GM18858 (cell line): ENCODE measurements around the gene KRTAP10-8.
"Not testable (repeated sequence)": the region's sequence is repeated elsewhere in the genome, so short reads cannot be mapped to it uniquely, and the experiment has no call there.

Experiments used
- ATAC-seq: cut with Tn5 transposase; IDR thresholded peaks from one replicate; pipeline ENCODE4 v1.9.1; 2021; ENCODE audit not compliant: unreplicated experiment

The KRTAP10-8 gene

GRCh38 chr21:44598061-44598460, 13.8 kb upstream of the KRTAP10-8 start:
- no peak for ATAC-seq

- ATAC-seq: no peak
Observed at GRCh38 chr21:44599264-44600029, 12.4 kb upstream of the KRTAP10-8 start.

- ATAC-seq: not testable (repeated sequence)
Observed at GRCh38 chr21:44600118-44600978, 11.5 kb upstream of the KRTAP10-8 start, which contains the start of gene KRTAP10-7. Gene KRTAP10-7, plus strand, starts transcription at chr21:44600597. Its CDS starts 25 bp downstream, at chr21:44600622.

GRCh38 chr21:44601091-44601490, 10.8 kb upstream of the KRTAP10-8 start:
- ATAC-seq: not testable (repeated sequence)

GRCh38 chr21:44601596-44602462, 10.1 kb upstream of the KRTAP10-8 start:
- ATAC-seq: no peak

- ATAC-seq: no peak
Observed at GRCh38 chr21:44602463-44602850, 9.4 kb upstream of the KRTAP10-8 start.

GRCh38 chr21:44603109-44603875, 8.6 kb upstream of the KRTAP10-8 start:
- no peak for ATAC-seq

GRCh38 chr21:44603911-44604310, 8.0 kb upstream of the KRTAP10-8 start:
- ATAC-seq: no peak

GRCh38 chr21:44606495-44606894, 5.4 kb upstream of the KRTAP10-8 start:
- ATAC-seq: no peak

- ATAC-seq: no peak
Observed at GRCh38 chr21:44609193-44609592, 2.7 kb upstream of the KRTAP10-8 start.

- not testable (repeated sequence) for ATAC-seq
Observed at GRCh38 chr21:44610157-44610843, 1.6 kb upstream of the KRTAP10-8 start.

- no peak for ATAC-seq
Observed at GRCh38 chr21:44611551-44611950, 328 bp upstream of the KRTAP10-8 start.

GRCh38 chr21:44612669-44613229, 870 bp downstream of the KRTAP10-8 start:
- no peak for ATAC-seq

GRCh38 chr21:44613386-44614155, 1.7 kb downstream of the KRTAP10-8 start:
- ATAC-seq: no peak

- ATAC-seq: no peak
Observed at GRCh38 chr21:44614161-44614631, 2.3 kb downstream of the KRTAP10-8 start.

GRCh38 chr21:44614961-44615391, 3.1 kb downstream of the KRTAP10-8 start:
- no peak for ATAC-seq

- ATAC-seq: no peak
Observed at GRCh38 chr21:44615466-44615865, 3.6 kb downstream of the KRTAP10-8 start.

GRCh38 chr21:44615911-44616590, 4.2 kb downstream of the KRTAP10-8 start:
- no peak for ATAC-seq
